Adipocyte (in vitro differentiated cells): Measurements from ENCODE around the gene CDC42BPB.
"Not testable (repeated sequence)": the region's sequence is repeated elsewhere in the genome, so short reads cannot be mapped to it uniquely, and the experiment has no call there.

ENCODE experiments used
- DNase-seq: peaks from one replicate; pipeline ENCODE4 v3.0.0-alpha.2; 2015; ENCODE audit warnings: low read depth
- H3K27me3 ChIP-seq: replicated peaks from 2 replicates; pipeline ENCODE4 v1.7.0; 2013; ENCODE audit warnings: mild to moderate bottlenecking, low read length, moderate library complexity; ENCODE audit not compliant: control insufficient read depth, insufficient read depth
- H3K36me3 ChIP-seq: 2 replicates; pipeline ENCODE4 v1.7.0; 2013; ENCODE audit warnings: low read length, mild to moderate bottlenecking, moderate library complexity; ENCODE audit not compliant: control insufficient read depth, insufficient read depth, severe bottlenecking
- H3K4me1 ChIP-seq: 2 replicates; pipeline ENCODE4 v1.7.0; 2013; ENCODE audit warnings: mild to moderate bottlenecking, low read length, moderate library complexity; ENCODE audit not compliant: control insufficient read depth, insufficient read depth
- H3K4me3 ChIP-seq: 2 replicates; pipeline ENCODE4 v1.7.0; 2013; ENCODE audit warnings: mild to moderate bottlenecking, low read length, moderate library complexity
- H3K9ac ChIP-seq: 2 replicates; pipeline ENCODE4 v1.7.0; 2013; ENCODE audit warnings: mild to moderate bottlenecking, low read length, moderate library complexity
- H3K9me3 ChIP-seq: 2 replicates; pipeline ENCODE4 v1.7.0; 2013; ENCODE audit warnings: mild to moderate bottlenecking, low read length, moderate library complexity; ENCODE audit not compliant: control insufficient read depth

CDC42BPB gene

DNA sequence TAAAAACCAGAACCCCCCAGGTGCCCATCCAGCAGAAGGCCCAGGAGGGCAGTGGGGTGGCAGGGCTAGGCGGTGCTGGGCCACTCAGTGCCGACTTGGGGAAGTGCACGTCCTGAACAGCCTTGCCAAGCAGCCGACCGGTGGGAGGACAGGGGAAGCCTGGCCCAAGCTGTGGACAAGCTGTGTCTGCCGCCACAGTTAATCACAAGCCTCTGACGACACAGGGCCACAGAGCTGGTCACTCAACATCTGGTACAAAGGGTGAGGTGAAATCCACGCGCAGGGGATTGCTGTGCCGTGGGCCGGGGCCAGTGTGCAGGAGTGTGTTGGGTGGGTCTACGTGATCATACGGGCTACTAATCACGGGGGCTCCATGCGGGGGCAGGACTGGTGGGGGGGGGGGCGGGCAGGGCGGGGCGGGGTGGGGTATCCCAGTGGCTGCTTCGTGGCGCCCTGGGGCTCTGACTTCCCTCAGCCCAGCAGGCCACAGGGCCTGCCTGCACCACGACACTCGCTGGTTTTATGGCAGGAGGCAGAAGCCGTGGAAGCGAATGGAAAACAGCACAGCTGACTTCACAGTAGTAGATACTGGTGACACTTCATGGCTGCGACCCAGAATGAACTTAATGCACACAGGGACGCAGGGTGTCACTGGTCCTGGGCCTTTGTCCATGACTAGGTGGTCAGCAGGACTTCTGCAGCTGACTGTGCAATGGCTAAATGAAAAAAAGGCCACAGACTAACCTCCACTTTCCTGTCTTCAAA lies 124.7 kb downstream of the CDC42BPB start:
- Histone ChIP-seq H3K4me3 (no peak overlapping the region), H3K4me1 (peaks cover 3% of the 10 kb centered on the region), H3K27me3 (peaks cover 5% of the 10 kb centered on the region), H3K9ac (no peak overlapping the region), H3K36me3 (peaks cover 31% of the 10 kb centered on the region), H3K9me3 (no peaks in the 10 kb centered on the region)
- no peak for DNase-seq

- Histone ChIP-seq H3K36me3 (peaks cover 22% of the 10 kb centered on the region), H3K9me3 (no peaks in the 10 kb centered on the region), H3K4me3 (no peak overlapping the region), H3K9ac (no peak overlapping the region), H3K4me1 (peaks cover 3% of the 10 kb centered on the region), H3K27me3 (peaks cover 5% of the 10 kb centered on the region)
- DNase-seq = no peak
These were observed 125.6 kb downstream of the CDC42BPB start for GRCh38 chr14:102931580-102932285.

- DNase-seq = no peak
These were observed 126.4 kb downstream of the CDC42BPB start for GRCh38 chr14:102930753-102931579.

DNA sequence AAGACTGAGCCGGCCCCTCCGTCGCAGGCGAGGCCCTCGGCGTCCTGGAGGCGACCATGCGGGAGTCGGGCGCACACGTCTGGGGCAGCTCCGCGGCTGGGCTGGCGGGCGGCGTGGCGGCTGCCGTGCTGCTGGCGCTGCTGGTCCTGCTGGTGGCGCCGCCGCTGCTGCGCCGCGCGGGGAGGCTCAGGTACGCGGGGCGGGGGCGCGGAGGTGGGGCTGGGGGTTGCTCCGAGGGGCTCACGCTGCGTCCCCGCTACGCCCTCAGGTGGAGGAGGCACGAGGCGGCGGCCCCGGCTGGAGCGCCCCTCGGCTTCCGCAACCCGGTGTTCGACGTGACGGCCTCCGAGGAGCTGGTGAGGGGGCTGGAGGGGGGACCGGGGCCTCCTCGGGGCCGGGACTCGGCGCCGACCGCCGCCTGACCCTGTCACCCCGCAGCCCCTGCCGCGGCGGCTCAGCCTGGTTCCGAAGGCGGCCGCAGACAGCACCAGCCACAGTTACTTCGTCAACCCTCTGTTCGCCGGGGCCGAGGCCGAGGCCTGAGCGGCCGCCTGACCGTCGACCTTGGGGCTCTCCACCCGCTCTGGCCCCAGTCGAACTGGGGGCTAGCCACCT lies 127.1 kb downstream of the CDC42BPB start:
- Histone ChIP-seq H3K4me3 (no peak overlapping the region), H3K36me3 (peaks cover 11% of the 10 kb centered on the region), H3K4me1 (peaks cover 3% of the 10 kb centered on the region), H3K9me3 (no peaks in the 10 kb centered on the region), H3K9ac (no peak overlapping the region), H3K27me3 (peaks cover 12% of the 10 kb centered on the region)
- peak; percentile 17 for DNase-seq

More at GRCh38 chr14:102930753-102931579, 126.4 kb downstream of the CDC42BPB start:
- Histone ChIP-seq H3K4me1 (peaks cover 3% of the 10 kb centered on the region), H3K9ac (no peak overlapping the region), H3K36me3 (peaks cover 14% of the 10 kb centered on the region), H3K27me3 (peaks cover 9% of the 10 kb centered on the region), H3K4me3 (no peak overlapping the region), H3K9me3 (no peaks in the 10 kb centered on the region)

DNA sequence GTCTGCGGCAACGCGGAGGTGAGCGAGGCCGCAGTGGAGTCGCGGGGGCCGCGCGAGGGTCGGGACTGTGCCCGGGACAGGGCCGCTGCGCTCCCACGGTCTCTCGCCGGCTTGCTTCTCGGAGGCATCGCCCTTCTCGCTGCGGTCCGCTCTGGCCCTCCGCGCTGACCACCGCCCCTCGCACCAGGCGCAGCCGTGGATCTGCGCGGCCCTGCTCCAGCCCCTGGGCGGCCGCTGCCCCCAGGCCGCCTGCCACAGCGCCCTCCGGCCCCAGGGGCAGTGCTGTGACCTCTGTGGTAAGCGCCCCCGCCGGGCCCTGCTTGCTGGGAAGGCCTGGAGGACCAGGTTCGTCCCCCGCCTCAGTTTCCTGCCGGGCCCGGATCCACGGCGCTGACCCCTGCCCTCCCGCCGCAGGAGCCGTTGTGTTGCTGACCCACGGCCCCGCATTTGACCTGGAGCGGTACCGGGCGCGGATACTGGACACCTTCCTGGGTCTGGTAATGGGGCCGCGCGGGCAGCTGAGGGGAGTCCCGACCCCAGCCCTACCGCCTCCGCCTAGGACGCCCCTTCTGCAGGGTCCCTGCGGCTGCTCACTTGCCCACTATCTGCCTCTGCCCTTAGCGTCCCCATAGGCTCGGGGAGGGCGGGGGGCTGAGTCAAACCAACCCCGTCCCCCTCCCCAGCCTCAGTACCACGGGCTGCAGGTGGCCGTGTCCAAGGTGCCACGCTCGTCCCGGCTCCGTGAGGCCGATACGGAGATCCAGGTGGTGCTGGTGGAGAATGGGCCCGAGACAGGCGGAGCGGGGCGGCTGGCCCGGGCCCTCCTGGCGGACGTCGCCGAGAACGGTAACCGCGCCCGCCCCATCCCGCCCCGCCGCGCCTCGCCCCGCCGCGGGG lies 127.9 kb downstream of the CDC42BPB start:
- peak; percentile 38 for DNase-seq
- peaks cover 14% of the 10 kb centered on the region for H3K27me3 ChIP-seq
- H3K9me3 ChIP-seq = no peaks in the 10 kb centered on the region
- H3K36me3 ChIP-seq = peaks cover 11% of the 10 kb centered on the region
- peak overlapping the region; percentile 41 for H3K4me3 ChIP-seq
- H3K4me1 ChIP-seq = peaks cover 3% of the 10 kb centered on the region
- H3K9ac ChIP-seq = no peak overlapping the region

GRCh38 chr14:102928412-102929240 lies 128.7 kb downstream of the CDC42BPB start:
- H3K4me3 ChIP-seq = peak overlapping the region; percentile 50

DNA sequence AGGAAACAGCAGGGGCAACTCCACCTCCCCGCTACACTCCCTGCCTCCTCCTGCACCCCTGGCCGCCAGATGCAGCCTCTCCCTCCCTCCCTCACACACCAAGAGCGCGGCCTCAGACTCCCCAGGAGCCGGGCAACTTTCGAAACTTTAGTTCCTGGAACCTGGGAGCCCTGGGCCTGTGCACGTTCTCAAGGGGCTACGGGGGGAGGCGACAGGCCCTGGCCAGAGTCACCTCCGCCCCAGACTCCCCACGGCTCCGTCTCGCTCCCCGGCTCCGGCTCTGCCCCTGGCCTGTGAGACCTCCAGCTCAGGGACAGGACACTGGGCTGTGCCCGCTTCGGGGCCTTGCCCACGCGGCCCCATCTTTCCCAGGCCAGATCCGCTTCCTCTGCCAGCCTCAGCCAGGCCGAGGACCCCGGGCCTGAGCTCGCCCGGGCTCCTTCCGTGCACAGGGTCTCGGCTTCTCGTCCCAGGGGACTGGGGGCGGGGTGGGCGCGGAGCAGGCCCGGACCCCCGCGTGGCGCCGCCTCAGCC lies 129.4 kb downstream of the CDC42BPB start:
- no peak for DNase-seq
- Histone ChIP-seq H3K4me1 (peaks cover 3% of the 10 kb centered on the region), H3K27me3 (peaks cover 29% of the 10 kb centered on the region), H3K36me3 (peaks cover 1% of the 10 kb centered on the region), H3K9ac (no peak overlapping the region), H3K4me3 (no peak overlapping the region), H3K9me3 (no peaks in the 10 kb centered on the region)

More at GRCh38 chr14:102928412-102929240, 128.7 kb downstream of the CDC42BPB start:
- Histone ChIP-seq H3K9ac (no peak overlapping the region), H3K4me1 (peaks cover 3% of the 10 kb centered on the region), H3K36me3 (peaks cover 8% of the 10 kb centered on the region), H3K27me3 (peaks cover 23% of the 10 kb centered on the region), H3K9me3 (no peaks in the 10 kb centered on the region)
- DNase-seq = peak; percentile 60

DNA sequence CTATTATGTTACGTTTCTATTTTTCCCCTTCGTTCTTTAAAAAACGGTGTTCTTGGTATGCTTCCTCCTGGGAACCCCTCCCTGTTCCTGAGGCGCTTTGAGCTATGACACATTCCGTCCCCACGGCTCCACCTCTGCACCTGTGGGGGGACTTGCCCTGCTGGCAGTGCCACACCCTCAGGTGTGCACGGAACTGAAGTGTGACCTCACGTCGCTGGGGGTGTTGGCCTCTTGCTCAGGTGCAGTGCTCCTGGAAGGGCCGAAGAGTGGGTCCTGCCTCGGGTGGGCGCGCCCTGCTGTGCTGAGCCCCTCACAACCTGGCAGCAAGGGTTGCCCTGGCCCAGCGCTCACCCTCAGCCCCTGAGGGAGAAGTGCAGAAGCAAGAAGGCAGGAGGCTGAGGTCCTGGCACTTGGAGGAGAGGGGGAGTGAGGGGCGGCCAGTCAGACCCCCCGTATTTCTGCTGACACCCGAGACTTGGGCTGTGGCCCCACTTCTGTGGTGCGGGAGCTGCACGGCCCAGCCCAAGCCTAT lies 129.9 kb downstream of the CDC42BPB start:
- DNase-seq = no peak
- H3K9me3 ChIP-seq = no peaks in the 10 kb centered on the region
- H3K27me3 ChIP-seq = peaks cover 31% of the 10 kb centered on the region
- H3K4me3 ChIP-seq = no peak overlapping the region
- peaks cover 5% of the 10 kb centered on the region for H3K4me1 ChIP-seq
- no peaks in the 10 kb centered on the region for H3K36me3 ChIP-seq
- H3K9ac ChIP-seq = no peak overlapping the region

DNA sequence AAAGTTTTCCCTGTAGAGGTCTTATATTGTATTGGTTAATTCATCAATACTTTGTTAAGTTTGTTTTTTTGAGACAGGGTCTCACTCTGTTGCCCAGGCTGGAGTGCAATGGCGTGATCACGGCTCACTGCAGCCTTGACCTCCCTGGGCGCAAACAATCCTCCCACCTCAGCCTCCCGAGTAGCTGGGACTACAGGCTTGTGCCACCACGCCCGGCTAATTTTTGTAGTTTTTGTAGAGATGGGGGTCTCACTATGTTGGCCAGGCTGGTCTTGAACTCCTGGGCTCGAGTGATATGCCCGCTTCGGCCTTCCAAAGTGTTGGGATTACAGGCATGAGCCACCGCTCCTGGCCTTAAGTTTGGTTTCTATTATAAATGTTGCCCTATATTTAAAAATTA lies 130.5 kb downstream of the CDC42BPB start:
- H3K9ac ChIP-seq, H3K36me3 ChIP-seq, H3K9me3 ChIP-seq, H3K4me3 ChIP-seq, H3K4me1 ChIP-seq, DNase-seq: not testable (repeated sequence)
- H3K27me3 ChIP-seq = peaks cover 31% of the 10 kb centered on the region
